Liver (tissue), 9 donors: Measurements from ENCODE around the gene DESI1. TPM values are rescaled to one million over a fixed set of nuclear protein-coding genes. Genes with fewer than 3 reads are reported as not detected.

Source experiments
- DNase-seq: peaks from one replicate; pipeline ENCODE4 v3.0.0-alpha.2; 2017; ENCODE audit warnings: low spot score
- H3K27ac ChIP-seq, 2 donors: one replicate each; pipeline ENCODE4 v1.7.0; 2013; ENCODE audit warnings: inconsistent platforms in 2 of 2, low read length in 2 of 2, control low read depth in 1 of 2, low read depth in 1 of 2, mild to moderate bottlenecking in 1 of 2
- H3K27me3 ChIP-seq, 4 donors: one replicate each; pipeline versions ENCODE4 v1.6.1 to v1.7.0; 2013; ENCODE audit warnings: low read length in 3 of 4, inconsistent platforms in 1 of 4, mild to moderate bottlenecking in 1 of 4, moderate library complexity in 1 of 4; ENCODE audit not compliant: control insufficient read depth in 4 of 4, insufficient read depth in 4 of 4
- H3K36me3 ChIP-seq, 4 donors: one replicate each; pipeline versions ENCODE4 v1.6.1 to v1.7.0; 2013; ENCODE audit warnings: low read length in 3 of 4, mild to moderate bottlenecking in 3 of 4, low read depth in 1 of 4, moderate library complexity in 1 of 4; ENCODE audit not compliant: control insufficient read depth in 4 of 4, insufficient read depth in 3 of 4
- H3K4me1 ChIP-seq, 4 donors: one replicate each; pipeline versions ENCODE4 v1.6.1 to v1.7.0; 2013; ENCODE audit warnings: low read length in 3 of 4, mild to moderate bottlenecking in 3 of 4, moderate library complexity in 1 of 4; ENCODE audit not compliant: control insufficient read depth in 4 of 4, insufficient read depth in 4 of 4
- H3K4me3 ChIP-seq, 3 donors: one replicate each; pipeline versions ENCODE4 v1.6.1 to v1.7.0; 2013; ENCODE audit warnings: low read length in 3 of 3, control low read depth in 1 of 3, low read depth in 1 of 3, mild to moderate bottlenecking in 1 of 3
- H3K9ac ChIP-seq, 2 donors: one replicate each; pipeline ENCODE4 v1.7.0; 2013; ENCODE audit warnings: low read length in 2 of 2, mild to moderate bottlenecking in 2 of 2, moderate library complexity in 2 of 2, control low read depth in 1 of 2, low read depth in 1 of 2
- H3K9me3 ChIP-seq, 4 donors: one replicate each; pipeline versions ENCODE4 v1.6.1 to v1.7.0; 2013; ENCODE audit warnings: low read length in 3 of 4; ENCODE audit not compliant: control insufficient read depth in 4 of 4
- EGR1 ChIP-seq, 2 donors: IDR thresholded peaks; 2 replicates each; pipeline ENCODE4 v1.6.1; 2016 to 2018; ENCODE audit warnings: antibody characterized with exemption in 2 of 2, low read depth in 2 of 2
- FOXA1 ChIP-seq: IDR thresholded peaks from 2 replicates; pipeline ENCODE4 v1.6.1; 2016; ENCODE audit warnings: antibody characterized with exemption
- FOXA2 ChIP-seq: IDR thresholded peaks from 2 replicates; pipeline ENCODE4 v1.6.1; 2016; ENCODE audit warnings: antibody characterized with exemption
- GABPA ChIP-seq, 2 donors: IDR thresholded peaks in 1 of 2; conservative IDR thresholded peaks in 1 of 2; 2 replicates each; pipeline ENCODE4 v1.6.1; 2016; ENCODE audit warnings: antibody characterized with exemption in 2 of 2, mild to moderate bottlenecking in 1 of 2, moderate library complexity in 1 of 2
- HNF4A ChIP-seq, 2 donors: conservative IDR thresholded peaks; 2 replicates each; pipeline ENCODE4 v1.6.1; 2016; ENCODE audit warnings: antibody characterized with exemption in 2 of 2, mild to moderate bottlenecking in 2 of 2
- HNF4G ChIP-seq: IDR thresholded peaks from 2 replicates; pipeline ENCODE4 v1.6.1; 2016; ENCODE audit warnings: antibody characterized with exemption
- JUND ChIP-seq, 2 donors: IDR thresholded peaks; 2 replicates each; pipeline ENCODE4 v1.6.1; 2016; ENCODE audit warnings: antibody characterized with exemption in 2 of 2
- NR2F2 ChIP-seq: IDR thresholded peaks from 2 replicates; pipeline ENCODE4 v1.6.1; 2016; ENCODE audit warnings: antibody characterized with exemption
- RXRA ChIP-seq, 2 donors: IDR thresholded peaks; 2 replicates each; pipeline ENCODE4 v1.6.1; 2017 to 2018; ENCODE audit warnings: antibody characterized with exemption in 2 of 2, mild to moderate bottlenecking in 1 of 2
- SP1 ChIP-seq: IDR thresholded peaks from 2 replicates; pipeline ENCODE4 v1.6.1; 2018; ENCODE audit warnings: antibody characterized with exemption, mild to moderate bottlenecking
- WGBS: extraction: QIAGEN DNeasy Blood & Tissue Kit; methylation state at CpG from one replicate; pipeline ENCODE4 v1.1.7; 2013; 5-methylcytosine and 5-hydroxymethylcytosine counted together
- polyA plus RNA-seq, 2 donors: library from polyadenylated mRNA; stranded (reverse) in 1 of 2; unstranded in 1 of 2; fragments of 200-250 nt in 1 of 2; fragments of >200 nt in 1 of 2; fragmentation: Nextera tagmentation in 1 of 2; extraction: Ambion mirVana in 1 of 2; gene quantifications; one replicate each; pipeline versions ENCODE4 v1.2.1 to v1.2.3, GENCODE V29; 2013 to 2015
- total RNA-seq, 2 donors: library from RNA; depleted of rRNA; stranded (reverse); fragments of >200 nt; gene quantifications; one replicate each; pipeline ENCODE4 v1.2.3, GENCODE V29; 2014
- TF ChIP-seq, protein P1 (sequence below): IDR thresholded peaks from 2 replicates; pipeline ENCODE4 v1.6.1; 2016; ENCODE audit warnings: antibody characterized with exemption, mild to moderate bottlenecking
- TF ChIP-seq, protein P2 (sequence below): IDR thresholded peaks from 2 replicates; pipeline ENCODE4 v1.6.1; 2016; ENCODE audit warnings: antibody characterized with exemption
- TF ChIP-seq, protein P3 (sequence below): IDR thresholded peaks from 2 replicates; pipeline ENCODE4 v1.6.1; 2016; ENCODE audit warnings: antibody characterized with exemption
- TF ChIP-seq, protein P4 (sequence below): fragments of 150-350 bp; IDR thresholded peaks from 2 replicates; pipeline ENCODE4 v1.5.1; 2017; ENCODE audit warnings: improper control_type of control experiment, low read depth, low read length; ENCODE audit not compliant: missing input control
- donor health status: healthy.
- donor health status: healthy.
- donor health status: healthy.
- donor health status: healthy.
- donor health status: healthy.

Gene DESI1
- total and polyA plus RNA-seq, 4 donors = 16.4 to 102 (median 40.6) TPM

DNA sequence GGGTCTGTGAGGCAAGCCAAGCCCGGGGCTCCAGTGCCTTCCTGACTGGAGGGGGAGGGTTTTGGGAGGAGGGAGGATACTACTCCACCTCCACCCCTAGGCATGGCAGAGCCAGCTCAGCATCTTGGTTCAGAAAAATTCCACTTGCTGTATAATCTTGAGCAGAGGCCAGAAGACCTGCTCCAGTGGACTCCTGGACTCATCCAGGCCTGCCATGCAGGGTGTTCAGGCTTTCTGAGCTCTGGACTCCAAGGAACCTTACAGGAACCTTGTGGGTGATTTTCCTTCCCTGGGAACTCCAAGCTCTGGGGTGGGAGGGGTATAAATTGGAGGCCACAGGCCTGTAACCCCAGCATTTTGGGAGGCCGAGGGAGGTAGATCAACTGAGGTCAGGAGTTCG, 50.6 kb downstream of the DESI1 start:
- no peak for DNase-seq
- TF ChIP-seq, protein P1, sequence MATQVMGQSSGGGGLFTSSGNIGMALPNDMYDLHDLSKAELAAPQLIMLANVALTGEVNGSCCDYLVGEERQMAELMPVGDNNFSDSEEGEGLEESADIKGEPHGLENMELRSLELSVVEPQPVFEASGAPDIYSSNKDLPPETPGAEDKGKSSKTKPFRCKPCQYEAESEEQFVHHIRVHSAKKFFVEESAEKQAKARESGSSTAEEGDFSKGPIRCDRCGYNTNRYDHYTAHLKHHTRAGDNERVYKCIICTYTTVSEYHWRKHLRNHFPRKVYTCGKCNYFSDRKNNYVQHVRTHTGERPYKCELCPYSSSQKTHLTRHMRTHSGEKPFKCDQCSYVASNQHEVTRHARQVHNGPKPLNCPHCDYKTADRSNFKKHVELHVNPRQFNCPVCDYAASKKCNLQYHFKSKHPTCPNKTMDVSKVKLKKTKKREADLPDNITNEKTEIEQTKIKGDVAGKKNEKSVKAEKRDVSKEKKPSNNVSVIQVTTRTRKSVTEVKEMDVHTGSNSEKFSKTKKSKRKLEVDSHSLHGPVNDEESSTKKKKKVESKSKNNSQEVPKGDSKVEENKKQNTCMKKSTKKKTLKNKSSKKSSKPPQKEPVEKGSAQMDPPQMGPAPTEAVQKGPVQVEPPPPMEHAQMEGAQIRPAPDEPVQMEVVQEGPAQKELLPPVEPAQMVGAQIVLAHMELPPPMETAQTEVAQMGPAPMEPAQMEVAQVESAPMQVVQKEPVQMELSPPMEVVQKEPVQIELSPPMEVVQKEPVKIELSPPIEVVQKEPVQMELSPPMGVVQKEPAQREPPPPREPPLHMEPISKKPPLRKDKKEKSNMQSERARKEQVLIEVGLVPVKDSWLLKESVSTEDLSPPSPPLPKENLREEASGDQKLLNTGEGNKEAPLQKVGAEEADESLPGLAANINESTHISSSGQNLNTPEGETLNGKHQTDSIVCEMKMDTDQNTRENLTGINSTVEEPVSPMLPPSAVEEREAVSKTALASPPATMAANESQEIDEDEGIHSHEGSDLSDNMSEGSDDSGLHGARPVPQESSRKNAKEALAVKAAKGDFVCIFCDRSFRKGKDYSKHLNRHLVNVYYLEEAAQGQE = no peak
- no peak for TF ChIP-seq HNF4G
- TF ChIP-seq FOXA1 = no peak
- TF ChIP-seq HNF4A (conservative IDR thresholded peaks at IDR 0.05) = no peak
- TF ChIP-seq GABPA (IDR thresholded peaks at IDR 0.05 in 1 of 2, conservative IDR thresholded peaks at IDR 0.05 in 1 of 2) = no peak
- TF ChIP-seq, protein P2, sequence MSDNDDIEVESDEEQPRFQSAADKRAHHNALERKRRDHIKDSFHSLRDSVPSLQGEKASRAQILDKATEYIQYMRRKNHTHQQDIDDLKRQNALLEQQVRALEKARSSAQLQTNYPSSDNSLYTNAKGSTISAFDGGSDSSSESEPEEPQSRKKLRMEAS = no peak
- TF ChIP-seq FOXA2 = no peak
- TF ChIP-seq, protein P3, sequence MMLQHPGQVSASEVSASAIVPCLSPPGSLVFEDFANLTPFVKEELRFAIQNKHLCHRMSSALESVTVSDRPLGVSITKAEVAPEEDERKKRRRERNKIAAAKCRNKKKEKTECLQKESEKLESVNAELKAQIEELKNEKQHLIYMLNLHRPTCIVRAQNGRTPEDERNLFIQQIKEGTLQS = no peak
- TF ChIP-seq, protein P4, sequence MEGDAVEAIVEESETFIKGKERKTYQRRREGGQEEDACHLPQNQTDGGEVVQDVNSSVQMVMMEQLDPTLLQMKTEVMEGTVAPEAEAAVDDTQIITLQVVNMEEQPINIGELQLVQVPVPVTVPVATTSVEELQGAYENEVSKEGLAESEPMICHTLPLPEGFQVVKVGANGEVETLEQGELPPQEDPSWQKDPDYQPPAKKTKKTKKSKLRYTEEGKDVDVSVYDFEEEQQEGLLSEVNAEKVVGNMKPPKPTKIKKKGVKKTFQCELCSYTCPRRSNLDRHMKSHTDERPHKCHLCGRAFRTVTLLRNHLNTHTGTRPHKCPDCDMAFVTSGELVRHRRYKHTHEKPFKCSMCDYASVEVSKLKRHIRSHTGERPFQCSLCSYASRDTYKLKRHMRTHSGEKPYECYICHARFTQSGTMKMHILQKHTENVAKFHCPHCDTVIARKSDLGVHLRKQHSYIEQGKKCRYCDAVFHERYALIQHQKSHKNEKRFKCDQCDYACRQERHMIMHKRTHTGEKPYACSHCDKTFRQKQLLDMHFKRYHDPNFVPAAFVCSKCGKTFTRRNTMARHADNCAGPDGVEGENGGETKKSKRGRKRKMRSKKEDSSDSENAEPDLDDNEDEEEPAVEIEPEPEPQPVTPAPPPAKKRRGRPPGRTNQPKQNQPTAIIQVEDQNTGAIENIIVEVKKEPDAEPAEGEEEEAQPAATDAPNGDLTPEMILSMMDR = no peak
- no peak for TF ChIP-seq RXRA (IDR thresholded peaks at IDR 0.05)
- H3K27ac ChIP-seq = no peak overlapping the region

DNA sequence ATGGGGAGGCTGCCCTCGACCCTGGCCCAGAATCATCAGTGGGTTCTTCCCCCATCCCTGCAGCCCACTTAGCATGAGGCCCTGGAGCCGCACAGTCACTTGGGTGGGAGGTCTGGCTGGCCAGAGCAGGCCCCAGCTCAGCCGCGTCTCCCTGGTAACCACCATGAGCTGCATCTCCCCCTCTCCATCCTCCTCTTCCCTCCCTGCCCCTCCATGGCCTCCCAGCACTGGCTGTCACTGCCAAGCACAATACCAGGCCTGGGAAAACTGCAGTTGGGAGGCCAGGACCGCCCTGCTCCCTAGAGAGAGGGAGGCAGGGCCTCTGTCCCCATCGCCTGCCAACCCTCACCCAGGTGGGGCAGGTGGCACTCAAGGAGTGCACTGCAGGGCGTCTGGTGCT, 52.0 kb downstream of the DESI1 start:
- TF ChIP-seq GABPA (IDR thresholded peaks at IDR 0.05 in 1 of 2, conservative IDR thresholded peaks at IDR 0.05 in 1 of 2) = no peak
- no peaks in the 10 kb centered on the region for H3K9me3 ChIP-seq
- WGBS = 87% methylated on average over 7 of the region's 7 CpGs
- no peak overlapping the region for H3K4me3 ChIP-seq
- H3K27me3 ChIP-seq = no peaks in the 10 kb centered on the region
- no peaks in the 10 kb centered on the region for H3K36me3 ChIP-seq
- H3K27ac ChIP-seq = no peak overlapping the region
- DNase-seq = no peak
- no peak overlapping the region for H3K9ac ChIP-seq
- H3K4me1 ChIP-seq = no peaks in the 10 kb centered on the region

More for the DNA sequence above, 50.6 kb downstream of the DESI1 start:
- H3K4me3 ChIP-seq = no peak overlapping the region
- H3K9ac ChIP-seq = no peak overlapping the region
- 84% methylated on average over 3 of the region's 3 CpGs for WGBS
- H3K9me3 ChIP-seq = no peaks in the 10 kb centered on the region
- no peaks in the 10 kb centered on the region for H3K36me3 ChIP-seq
- no peaks in the 10 kb centered on the region for H3K27me3 ChIP-seq
- H3K4me1 ChIP-seq = no peaks in the 10 kb centered on the region

DNA sequence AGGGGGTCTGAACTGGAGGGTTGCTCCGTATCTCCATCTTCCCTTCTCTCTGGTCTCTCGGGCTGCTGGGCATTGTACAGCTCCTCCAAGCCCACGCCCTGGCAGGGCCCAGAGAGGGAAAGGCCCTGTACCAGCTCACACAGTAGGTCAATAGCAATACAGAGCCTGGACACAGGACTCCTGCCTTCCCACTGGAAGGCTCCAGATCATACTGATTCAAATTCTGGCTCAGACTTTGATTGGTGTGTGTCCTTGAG, 53.4 kb downstream of the DESI1 start:
- Histone ChIP-seq H3K9ac (no peak overlapping the region), H3K36me3 (no peaks in the 10 kb centered on the region), H3K27ac (no peak overlapping the region), H3K9me3 (no peaks in the 10 kb centered on the region), H3K4me3 (no peak overlapping the region), H3K27me3 (no peaks in the 10 kb centered on the region), H3K4me1 (no peaks in the 10 kb centered on the region)
- WGBS = 77% methylated on average over 3 of the region's 3 CpGs
- no peak for DNase-seq
- TF ChIP-seq HNF4G (no peak), JUND (IDR thresholded peaks at IDR 0.05) (no peak), NR2F2 (no peak), SP1 (no peak), FOXA2 (no peak), GABPA (IDR thresholded peaks at IDR 0.05 in 1 of 2, conservative IDR thresholded peaks at IDR 0.05 in 1 of 2) (no peak), EGR1 (IDR thresholded peaks at IDR 0.05; ENCODE audit: low read depth in 2 of 2) (no peak), RXRA (IDR thresholded peaks at IDR 0.05) (no peak)
- TF ChIP-seq, protein P4 = no peak
- TF ChIP-seq, protein P3 = no peak
- TF ChIP-seq, protein P2 = no peak
